HEK293 (cell line): ENCODE results near the gene U2SURP.

Experiments
- CTCF ChIA-PET: fragments of 350-600 bp; formaldehyde crosslinking; extraction: SDS; loops from one replicate; lab custom pipeline; 2021; ENCODE audit warnings: antibody characterized with exemption; lab: Yijun Ruan, JAX
- POLR2A ChIA-PET: fragments of 300-600 bp; formaldehyde crosslinking; extraction: SDS; loops from one replicate; lab custom pipeline; 2020; ENCODE audit warnings: antibody characterized with exemption, inconsistent platforms; lab: Yijun Ruan, JAX
- H3K27ac ChIP-seq: fragments of 200-500 bp; sonication (Bioruptor generic); 2 replicates; pipeline ENCODE4 v1.5.1; 2014; ENCODE audit warnings: low read depth, low read length, control low read depth, inconsistent platforms; ENCODE audit errors: extremely low read depth
- H3K36me3 ChIP-seq, 2 experiments: fragments of 200-500 bp in 1 of 2; sonication (Bioruptor generic) in 1 of 2; 1 replicate in 1 of 2; 2 replicates in 1 of 2; pipeline ENCODE4 v1.5.1; 2014 to 2017; ENCODE audit warnings: inconsistent platforms in 2 of 2, low read length in 2 of 2; ENCODE audit not compliant: control insufficient read depth in 2 of 2, insufficient read depth in 1 of 2
- H3K4me1 ChIP-seq: fragments of 200-500 bp; sonication (Bioruptor generic); 2 replicates; pipeline ENCODE4 v1.5.1; 2014; ENCODE audit warnings: mild to moderate bottlenecking, low read length, inconsistent platforms; ENCODE audit not compliant: control insufficient read depth, insufficient read depth
- H3K4me3 ChIP-seq: 2 replicates; pipeline ENCODE4 v1.5.1; 2011; ENCODE audit warnings: low read depth, mild to moderate bottlenecking, control low read depth, low read length, moderate library complexity
- H3K9me3 ChIP-seq: fragments of 200-500 bp; sonication (Bioruptor generic); 2 replicates; pipeline ENCODE4 v1.5.1; 2014; ENCODE audit warnings: low read depth, low read length, inconsistent platforms; ENCODE audit not compliant: control insufficient read depth, insufficient read depth
- GLIS1 ChIP-seq: fragments of 450-650 bp; formaldehyde crosslinking; IDR thresholded peaks from 2 replicates; pipeline ENCODE4 v1.5.1; 2016; ENCODE audit warnings: missing biosample characterization, missing genetic modification characterization
- GLIS2 ChIP-seq: fragments of 450-650 bp; formaldehyde crosslinking; IDR thresholded peaks from 2 replicates; pipeline ENCODE4 v1.5.1; 2016; ENCODE audit warnings: missing biosample characterization, missing genetic modification characterization
- INSM2 ChIP-seq: fragments of 450-650 bp; formaldehyde crosslinking; IDR thresholded peaks from 2 replicates; pipeline ENCODE4 v1.5.1; 2016; ENCODE audit warnings: missing biosample characterization, missing genetic modification characterization
- KLF10 ChIP-seq: fragments of 450-650 bp; IDR thresholded peaks from 2 replicates; pipeline ENCODE4 v1.5.1; 2018; ENCODE audit warnings: missing biosample characterization, mild to moderate bottlenecking, missing genetic modification characterization
- PBX3 ChIP-seq: sonication (generic); formaldehyde crosslinking; IDR thresholded peaks from 2 replicates; pipeline ENCODE4 v1.8.1; 2022; ENCODE audit warnings: mild to moderate bottlenecking, moderate library complexity, missing genetic modification reagents
- PRDM4 ChIP-seq: fragments of 450-650 bp; formaldehyde crosslinking; IDR thresholded peaks from 2 replicates; pipeline ENCODE4 v1.5.1; 2017; ENCODE audit warnings: missing biosample characterization, missing genetic modification characterization
- SCRT1 ChIP-seq: fragments of 450-650 bp; formaldehyde crosslinking; IDR thresholded peaks from 2 replicates; pipeline ENCODE4 v1.5.1; 2016; ENCODE audit warnings: missing biosample characterization, missing genetic modification characterization, borderline replicate concordance
- SETDB1 ChIP-seq: IDR thresholded peaks from one replicate; pipeline ENCODE4 v1.6.1; 2017; ENCODE audit warnings: mild to moderate bottlenecking, low read length, moderate library complexity, mixed read lengths; ENCODE audit not compliant: insufficient read length
- SP2 ChIP-seq: fragments of 450-650 bp; formaldehyde crosslinking; IDR thresholded peaks from 2 replicates; pipeline ENCODE4 v1.5.1; 2016; ENCODE audit warnings: missing biosample characterization, missing genetic modification characterization
- WT1 ChIP-seq: fragments of 450-650 bp; formaldehyde crosslinking; IDR thresholded peaks from 2 replicates; pipeline ENCODE4 v1.5.1; 2016; ENCODE audit warnings: missing biosample characterization, missing genetic modification characterization
- ZNF10 ChIP-seq: fragments of 450-650 bp; formaldehyde crosslinking; IDR thresholded peaks from 2 replicates; pipeline ENCODE4 v1.5.1; 2017; ENCODE audit warnings: missing biosample characterization, missing genetic modification characterization
- ZNF155 ChIP-seq: fragments of 450-650 bp; formaldehyde crosslinking; IDR thresholded peaks from 2 replicates; pipeline ENCODE4 v1.5.1; 2016; ENCODE audit warnings: missing biosample characterization, missing genetic modification characterization
- ZNF513 ChIP-seq: fragments of 450-650 bp; IDR thresholded peaks from 2 replicates; pipeline ENCODE4 v1.5.1; 2018; ENCODE audit warnings: missing biosample characterization, missing genetic modification characterization
- ZNF544 ChIP-seq: fragments of 450-650 bp; formaldehyde crosslinking; IDR thresholded peaks from 2 replicates; pipeline ENCODE4 v1.5.0; 2017; ENCODE audit warnings: missing biosample characterization, missing genetic modification characterization
- ZNF639 ChIP-seq: fragments of 450-650 bp; formaldehyde crosslinking; IDR thresholded peaks from 2 replicates; pipeline ENCODE4 v1.5.1; 2016; ENCODE audit warnings: missing biosample characterization, missing genetic modification characterization
- ZNF658 ChIP-seq: fragments of 450-650 bp; formaldehyde crosslinking; IDR thresholded peaks from 2 replicates; pipeline ENCODE4; 2016; ENCODE audit warnings: missing biosample characterization, missing genetic modification characterization
- ZNF692 ChIP-seq: fragments of 450-650 bp; formaldehyde crosslinking; IDR thresholded peaks from 2 replicates; pipeline ENCODE4 v1.5.1; 2016; ENCODE audit warnings: missing biosample characterization, missing genetic modification characterization
- ZNF747 ChIP-seq: fragments of 450-650 bp; formaldehyde crosslinking; IDR thresholded peaks from 2 replicates; pipeline ENCODE4 v1.5.1; 2016; ENCODE audit warnings: missing biosample characterization, missing genetic modification characterization
- ZNF776 ChIP-seq: fragments of 450-650 bp; formaldehyde crosslinking; IDR thresholded peaks from 2 replicates; pipeline ENCODE4 v1.5.0; 2017; ENCODE audit warnings: missing biosample characterization, missing genetic modification characterization, borderline replicate concordance

The U2SURP gene

GRCh38 chr3:143103652-143104051, 102.3 kb downstream of the U2SURP start (continued):
- no peak for TF ChIP-seq INSM2 (tag by site-specific recombination)
- no peak for TF ChIP-seq ZNF658 (tag by site-specific recombination)
- no peak for TF ChIP-seq ZNF747
- TF ChIP-seq PBX3 (CRISPR knock-in tag): no peak
- TF ChIP-seq PRDM4 (tag by site-specific recombination): no peak
- TF ChIP-seq ZNF639 (tag by site-specific recombination): no peak

GRCh38 chr3:143105170-143105569, 103.8 kb downstream of the U2SURP start:
- no peak overlapping the region for H3K4me3 ChIP-seq
- no peak overlapping the region for H3K27ac ChIP-seq
- H3K36me3 ChIP-seq: no peaks in the 10 kb centered on the region
- TF ChIP-seq ZNF513 (tag by site-specific recombination): no peak
- no peak for TF ChIP-seq ZNF544 (tag by site-specific recombination)
- TF ChIP-seq SETDB1: peak; percentile 55
- no peak for TF ChIP-seq WT1 (tag by site-specific recombination)
- no peak for TF ChIP-seq GLIS2
- TF ChIP-seq, all 188 proteins: peak for 1
- Histone ChIP-seq H3K4me1 (no peaks in the 10 kb centered on the region), H3K9me3 (no peaks in the 10 kb centered on the region)
- CTCF ChIA-PET: no interaction called here
- POLR2A ChIA-PET: no interaction called here

- CTCF ChIA-PET: no interaction called here
Observed at GRCh38 chr3:143109861-143110260, 108.5 kb downstream of the U2SURP start.

More at GRCh38 chr3:143109861-143110260, 108.5 kb downstream of the U2SURP start:
- no peak overlapping the region for H3K27ac ChIP-seq
- no peaks in the 10 kb centered on the region for H3K4me1 ChIP-seq
- no peaks in the 10 kb centered on the region for H3K9me3 ChIP-seq
- H3K4me3 ChIP-seq: no peak overlapping the region
- no peak for TF ChIP-seq GLIS1 (tag by site-specific recombination)
- no peak for TF ChIP-seq KLF10 (tag by site-specific recombination)
- no peak for TF ChIP-seq ZNF692 (tag by site-specific recombination)
- no peak for TF ChIP-seq ZNF776 (tag by site-specific recombination)
- no peak for TF ChIP-seq ZNF155
- no peak for TF ChIP-seq SP2
- TF ChIP-seq SCRT1: no peak
- no peak for TF ChIP-seq ZNF10 (tag by site-specific recombination)
- TF ChIP-seq, all 188 proteins: peak for 0
- H3K36me3 ChIP-seq: no peaks in the 10 kb centered on the region
- POLR2A ChIA-PET: no interaction called here
